Esophagus (tissue), 2 donors: Measurements from ENCODE around the gene SSB. TPM values are rescaled to one million over a fixed set of nuclear protein-coding genes. Genes with fewer than 3 reads are reported as not detected.
"Not testable (repeated sequence)": the region's sequence is repeated elsewhere in the genome, so short reads cannot be mapped to it uniquely, and the experiment has no call there.

Experiments
- H3K27ac ChIP-seq, 2 donors: one replicate each; pipeline ENCODE4 v1.5.1; 2013; ENCODE audit warnings: low read depth in 2 of 2, mild to moderate bottlenecking in 2 of 2, inconsistent platforms in 1 of 2, low read length in 1 of 2, moderate library complexity in 1 of 2
- H3K27me3 ChIP-seq, 2 donors: one replicate each; pipeline ENCODE4 v1.6.1; 2013; ENCODE audit warnings: low read length in 2 of 2, control low read depth in 1 of 2, mild to moderate bottlenecking in 1 of 2; ENCODE audit not compliant: insufficient read depth in 2 of 2, control insufficient read depth in 1 of 2
- H3K36me3 ChIP-seq, 2 donors: one replicate each; pipeline ENCODE4 v1.6.1; 2013; ENCODE audit warnings: low read length in 1 of 2; ENCODE audit not compliant: control insufficient read depth in 2 of 2, insufficient read depth in 2 of 2
- H3K4me1 ChIP-seq, 2 donors: one replicate each; pipeline ENCODE4 v1.6.1; 2013; ENCODE audit warnings: low read length in 1 of 2; ENCODE audit not compliant: control insufficient read depth in 2 of 2, insufficient read depth in 2 of 2
- H3K4me3 ChIP-seq, 2 donors: one replicate each; pipeline ENCODE4 v1.5.1; 2013; ENCODE audit warnings: low read length in 2 of 2, mild to moderate bottlenecking in 2 of 2, low read depth in 1 of 2, moderate library complexity in 1 of 2
- H3K9me3 ChIP-seq, 2 donors: one replicate each; pipeline ENCODE4 v1.6.1; 2013; ENCODE audit warnings: mild to moderate bottlenecking in 2 of 2, low read depth in 1 of 2, low read length in 1 of 2, moderate library complexity in 1 of 2; ENCODE audit not compliant: control insufficient read depth in 2 of 2, insufficient read depth in 1 of 2
- WGBS, 2 donors: extraction: QIAGEN DNeasy Blood & Tissue Kit; methylation state at CpG; one replicate each; pipeline ENCODE4 v1.1.7; 2013; 5-methylcytosine and 5-hydroxymethylcytosine counted together
- polyA plus RNA-seq, 2 donors: library from polyadenylated mRNA; stranded (reverse); fragments of 200-250 nt; gene quantifications; one replicate each; pipeline ENCODE4 v1.2.3, GENCODE V29; 2013
- donor health status: healthy with polysubstance abuse.
- donor health status: Bipolar disorder and iron deficiency.

SSB gene
- polyA plus RNA-seq, 2 donors = 33.8 to 56.9 TPM

DNA sequence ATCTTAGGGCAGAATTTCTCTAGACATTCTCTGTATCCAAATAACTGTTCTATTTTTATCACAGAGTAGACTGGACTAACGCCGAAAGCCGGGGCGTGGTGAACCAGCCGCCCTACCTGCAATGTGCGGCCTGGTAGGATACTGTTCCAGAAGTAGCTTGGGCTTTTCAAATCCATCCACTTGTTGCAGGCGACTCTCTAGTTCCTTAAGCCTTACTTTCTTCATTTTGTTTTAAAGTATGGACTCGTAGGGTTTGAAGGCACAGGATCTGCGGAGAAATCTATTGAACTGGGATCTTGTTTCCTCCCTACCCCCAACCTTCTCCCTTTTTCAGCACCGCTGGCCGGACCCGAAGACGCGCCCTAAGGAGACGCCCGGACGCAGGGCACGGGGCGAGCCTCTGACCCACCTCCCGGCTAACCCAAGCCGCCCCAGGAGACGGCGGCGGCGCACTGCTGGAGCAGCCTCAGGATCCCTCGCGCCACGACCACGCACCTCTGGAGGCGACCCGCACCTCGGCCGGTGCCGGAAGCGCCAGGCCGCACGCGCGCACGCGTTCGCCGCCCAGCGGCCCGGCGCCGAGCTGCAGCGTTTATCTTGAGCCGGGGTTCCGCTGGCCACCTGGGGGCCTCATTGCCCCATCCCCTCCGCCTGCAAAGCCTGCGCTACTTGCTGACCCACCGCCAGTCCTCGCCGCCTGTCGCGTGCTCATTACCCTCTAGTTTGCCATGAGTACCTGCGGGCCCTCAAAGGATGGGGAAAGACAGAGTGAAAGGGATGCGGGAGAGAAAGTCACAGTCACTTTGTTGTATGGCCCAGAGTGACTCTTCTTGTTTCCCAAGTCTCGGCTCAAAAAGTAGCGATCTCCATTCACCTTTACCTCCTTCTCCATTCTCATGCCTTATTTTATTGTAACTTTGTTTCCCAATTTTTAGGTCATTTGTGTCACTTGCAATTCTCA lies 26.0 kb downstream of the SSB start, which contains the start of gene METTL5:
METTL5 (minus strand) TSS at position 533 of the 961 bp plus-strand sequence; CDS start at position 225, 308 bp downstream.
- WGBS, 2 donors = 1 to 2% methylated on average over 54 to 61 of the region's 61 CpGs
- H3K27me3 ChIP-seq = no peaks in the 10 kb centered on the region
- peaks cover 0 to 3% of the 10 kb centered on the region in 2 donors for H3K4me1 ChIP-seq
- H3K27ac ChIP-seq = peak within 1 kb of the TSS; percentile 36 to 92
- no peaks in the 10 kb centered on the region for H3K9me3 ChIP-seq
- H3K4me3 ChIP-seq = peak within 1 kb of the TSS; percentile 89 to 95
- no peaks in the 10 kb centered on the region for H3K36me3 ChIP-seq

DNA sequence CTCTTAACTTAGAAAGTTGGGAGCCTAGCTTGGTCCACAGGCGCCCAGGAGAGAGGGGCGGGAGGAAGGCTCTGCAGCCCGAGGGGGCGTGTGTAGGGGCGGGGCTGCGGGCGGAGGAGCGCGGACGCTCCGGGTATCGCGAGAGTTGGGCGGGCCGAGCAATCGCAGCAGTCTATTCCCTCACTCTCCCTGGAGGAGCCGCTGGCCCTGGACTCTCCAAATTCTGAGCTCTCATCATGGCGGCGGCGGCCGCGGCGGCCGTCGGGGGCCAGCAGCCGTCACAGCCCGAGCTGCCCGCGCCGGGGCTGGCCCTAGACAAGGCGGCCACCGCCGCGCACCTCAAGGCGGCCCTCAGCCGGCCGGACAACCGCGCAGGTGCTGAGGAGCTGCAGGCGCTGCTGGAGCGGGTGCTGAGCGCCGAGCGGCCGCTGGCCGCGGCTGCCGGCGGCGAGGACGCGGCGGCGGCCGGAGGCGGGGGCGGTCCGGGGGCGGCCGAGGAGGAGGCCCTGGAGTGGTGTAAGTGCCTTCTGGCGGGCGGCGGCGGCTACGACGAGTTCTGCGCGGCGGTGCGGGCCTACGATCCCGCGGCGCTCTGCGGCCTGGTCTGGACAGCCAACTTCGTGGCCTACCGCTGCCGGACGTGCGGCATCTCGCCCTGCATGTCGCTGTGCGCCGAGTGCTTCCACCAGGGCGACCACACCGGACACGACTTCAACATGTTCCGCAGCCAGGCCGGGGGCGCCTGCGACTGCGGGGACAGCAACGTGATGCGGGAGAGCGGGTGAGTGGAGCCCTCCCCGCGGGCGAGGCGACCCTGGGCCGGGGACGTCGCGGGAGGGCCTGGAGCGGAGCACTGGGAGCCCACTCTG lies 28.8 kb downstream of the SSB start, which contains the start of gene UBR3:
UBR3 (plus strand) TSS at position 183 of the 869 bp plus-strand sequence; CDS start at position 237, 54 bp downstream.
- Histone ChIP-seq H3K36me3 (no peaks in the 10 kb centered on the region), H3K4me3 (peak within 1 kb of the TSS; percentile 84 to 97), H3K27ac (peak within 1 kb of the TSS; percentile 79 to 88), H3K9me3 (no peaks in the 10 kb centered on the region), H3K27me3 (no peaks in the 10 kb centered on the region), H3K4me1 (peaks cover 0 to 3% of the 10 kb centered on the region in 2 donors)
- WGBS, 2 donors = 1% methylated on average over 90 to 104 of the region's 104 CpGs

DNA sequence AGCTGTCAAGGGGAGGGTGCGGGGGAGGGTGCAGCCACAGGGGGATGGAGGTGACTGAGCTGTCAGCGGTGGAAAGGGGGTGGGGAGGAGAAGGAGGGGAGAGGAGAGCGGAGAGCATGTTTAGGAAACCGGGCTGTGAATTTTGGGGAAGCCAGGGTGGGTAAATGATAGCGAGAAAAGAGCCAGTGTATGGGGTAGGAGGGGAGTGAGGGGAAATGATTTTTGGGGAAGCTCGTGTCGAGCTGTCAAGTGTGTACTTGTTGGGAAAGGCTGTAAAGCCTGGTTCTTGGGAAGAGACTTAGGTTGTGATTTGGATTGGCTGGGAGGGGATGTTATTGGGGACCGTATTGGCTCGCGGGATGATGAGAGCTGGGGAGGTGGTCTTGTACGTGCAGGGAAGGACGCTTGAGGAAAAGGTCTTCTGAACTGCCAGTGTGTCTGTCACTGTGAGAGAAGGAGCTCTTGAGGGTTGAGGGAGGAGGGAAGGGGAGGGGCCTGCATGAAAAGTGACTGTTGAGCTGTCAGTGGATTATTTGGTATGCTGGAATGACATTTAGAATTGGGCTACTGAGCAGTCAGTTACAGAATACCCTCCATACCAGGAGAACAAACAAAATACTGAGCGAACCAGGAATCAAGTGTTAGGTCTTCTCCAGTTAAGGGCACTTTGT lies 29.6 kb downstream of the SSB start:
- Histone ChIP-seq H3K36me3 (no peaks in the 10 kb centered on the region), H3K9me3 (no peaks in the 10 kb centered on the region), H3K4me3 (peak overlapping the region; percentile 84 to 97), H3K27ac (peak overlapping the region; percentile 79 to 88), H3K4me1 (peaks cover 0 to 3% of the 10 kb centered on the region in 2 donors), H3K27me3 (no peaks in the 10 kb centered on the region)
- 1% methylated on average over 13 of the region's 13 CpGs for WGBS, 2 donors

GRCh38 chr2:169834401-169834800 lies 35.7 kb downstream of the SSB start:
- WGBS, 2 donors = 79 to 91% methylated on average over 1 of the region's 1 CpG
- H3K27ac ChIP-seq = no peak overlapping the region
- no peaks in the 10 kb centered on the region for H3K27me3 ChIP-seq
- no peaks in the 10 kb centered on the region for H3K9me3 ChIP-seq
- H3K4me1 ChIP-seq = no peaks in the 10 kb centered on the region
- no peak overlapping the region for H3K4me3 ChIP-seq
- no peaks in the 10 kb centered on the region for H3K36me3 ChIP-seq

DNA sequence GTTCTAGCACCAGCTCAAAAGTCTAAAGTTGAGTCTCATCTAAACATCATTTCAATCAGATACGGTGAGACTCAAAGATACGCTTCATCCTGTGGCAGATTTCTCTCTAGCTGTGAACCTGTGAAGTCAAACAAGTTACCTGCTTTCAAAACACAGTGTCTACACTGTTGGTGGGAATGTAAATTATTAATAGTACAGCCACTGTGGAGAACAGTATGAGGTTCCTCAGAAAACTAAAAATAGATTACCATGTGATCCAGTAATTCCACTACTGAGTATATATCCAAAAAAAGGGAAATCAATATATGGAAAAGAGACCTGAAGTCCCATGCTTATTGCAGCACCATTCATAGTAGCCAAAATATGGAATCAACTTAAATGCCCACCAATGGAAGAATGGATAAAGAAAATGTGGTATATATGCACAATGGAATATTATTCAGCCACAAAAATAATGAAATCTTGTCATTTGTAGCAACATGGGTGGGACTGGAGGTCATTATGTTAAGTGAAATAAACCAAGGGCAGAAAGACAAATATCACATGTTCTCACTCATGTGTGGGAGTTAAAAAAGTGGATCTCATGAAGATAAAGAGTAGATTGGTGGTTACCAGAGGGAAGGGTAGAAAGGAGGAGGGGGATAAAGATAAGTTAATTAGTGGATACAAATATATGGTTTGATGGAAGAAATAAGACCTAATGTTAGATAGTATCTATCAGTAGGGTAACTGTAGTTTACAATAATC lies 40.2 kb downstream of the SSB start:
- Histone ChIP-seq H3K4me1 (peaks cover 5 to 6% of the 10 kb centered on the region in 2 donors), H3K27me3 (no peaks in the 10 kb centered on the region), H3K36me3 (no peaks in the 10 kb centered on the region), H3K9me3 (no peaks in the 10 kb centered on the region), H3K4me3 (no peak overlapping the region), H3K27ac (no peak overlapping the region)
- 83 to 94% methylated on average over 2 of the region's 2 CpGs for WGBS, 2 donors

DNA sequence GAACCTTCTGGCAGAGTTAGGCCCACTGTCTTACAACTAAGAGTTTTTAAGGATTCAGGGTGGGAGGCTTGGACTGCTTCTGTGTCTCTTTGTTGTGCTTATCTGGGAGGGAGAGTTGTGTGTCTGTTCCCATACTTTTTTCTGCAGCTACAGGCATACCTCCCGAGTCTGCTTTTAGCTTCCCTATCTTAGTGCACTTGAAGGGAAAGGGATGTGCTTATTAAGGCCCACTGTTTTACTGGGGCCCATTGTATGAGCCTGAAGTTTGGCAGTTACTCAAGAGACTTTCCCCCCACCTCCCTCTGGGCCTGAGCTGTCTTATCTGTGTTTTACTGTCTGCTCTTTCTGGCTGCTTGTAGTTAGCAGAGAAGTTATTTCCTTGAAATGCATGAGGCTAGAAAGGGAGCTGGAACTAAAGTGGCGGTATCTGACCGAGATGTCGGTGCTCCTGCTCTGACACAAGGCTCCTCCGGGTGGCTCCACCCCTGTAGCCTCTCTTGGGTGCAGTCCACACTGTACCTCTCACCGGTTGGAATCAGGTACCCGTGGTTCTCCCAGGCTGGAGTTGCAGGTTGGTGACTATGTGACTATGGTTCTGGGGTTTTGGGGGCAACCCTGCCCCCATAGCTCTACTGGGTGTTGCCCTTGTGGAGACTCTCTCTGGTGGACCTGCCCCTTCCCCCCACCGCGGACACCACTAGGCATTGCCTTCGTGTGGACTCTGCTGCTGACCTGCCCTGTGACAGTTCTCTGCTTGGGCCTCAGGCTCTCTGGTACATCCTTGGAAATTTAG lies 41.5 kb downstream of the SSB start:
- H3K4me1 ChIP-seq = peaks cover 5 to 6% of the 10 kb centered on the region in 2 donors
- H3K4me3 ChIP-seq = no peak overlapping the region
- H3K27me3 ChIP-seq = no peaks in the 10 kb centered on the region
- no peak overlapping the region for H3K27ac ChIP-seq
- no peaks in the 10 kb centered on the region for H3K9me3 ChIP-seq
- H3K36me3 ChIP-seq = no peaks in the 10 kb centered on the region
- 71 to 85% methylated on average over 10 of the region's 10 CpGs for WGBS, 2 donors

DNA sequence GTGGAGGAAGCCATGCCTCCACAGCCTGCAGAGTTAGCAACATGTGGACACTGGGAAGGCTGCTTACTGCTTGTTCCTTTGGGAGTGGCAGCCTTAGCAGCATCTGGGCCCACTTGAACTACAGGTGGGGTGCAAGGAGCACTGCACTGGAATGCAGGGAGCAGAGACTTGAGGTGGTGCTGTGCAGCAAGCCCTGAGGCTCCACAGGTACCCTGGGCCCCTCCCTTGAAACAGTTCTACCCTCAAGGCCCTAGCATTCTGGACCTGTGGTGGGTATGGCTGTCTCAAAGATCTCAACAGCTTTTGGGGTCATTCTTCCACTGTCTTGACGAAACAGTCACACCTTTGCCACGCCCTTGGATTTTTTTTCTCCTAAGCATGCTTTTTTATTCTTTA lies 42.1 kb downstream of the SSB start:
- Histone ChIP-seq H3K9me3 (no peaks in the 10 kb centered on the region), H3K4me1 (peaks cover 5 to 6% of the 10 kb centered on the region in 2 donors), H3K27me3 (no peaks in the 10 kb centered on the region), H3K4me3 (no peak overlapping the region), H3K36me3 (no peaks in the 10 kb centered on the region), H3K27ac (no peak overlapping the region)
- WGBS, 2 donors = 83 to 91% methylated on average over 2 of the region's 2 CpGs

GRCh38 chr2:169841625-169842024 lies 43.0 kb downstream of the SSB start:
- 96 to 99% methylated on average over 12 to 21 of the region's 24 CpGs for WGBS, 2 donors
- H3K4me3 ChIP-seq, H3K27me3 ChIP-seq, H3K4me1 ChIP-seq, H3K36me3 ChIP-seq, H3K27ac ChIP-seq, H3K9me3 ChIP-seq: not testable (repeated sequence)
